Neural cell (in vitro differentiated cells): ENCODE measurements around the gene PAX2. TPM values are rescaled to one million over a fixed set of nuclear protein-coding genes. Genes with fewer than 3 reads are reported as not detected.
A peak's percentile ranks its signal among the peaks of the same experiment; 100 is the strongest.

Source experiments
- H2AFZ ChIP-seq: fragments of 200-600, 300-800 bp; sonication (generic), shearing (Covaris generic); 2 replicates; pipeline ENCODE4 v1.6.0; 2014; ENCODE audit warnings: low read depth, mild to moderate bottlenecking, antibody characterized with exemption, low read length, moderate library complexity
- H3F3A ChIP-seq: fragments of 200-600 bp; shearing (Covaris generic); 2 replicates; pipeline ENCODE4 v1.6.1; 2016; ENCODE audit warnings: mild to moderate bottlenecking, moderate library complexity, mixed read lengths, antibody characterized with exemption, low read length; ENCODE audit not compliant: insufficient read depth, poor library complexity, severe bottlenecking
- H3K27ac ChIP-seq: fragments of 200-600, 300-800 bp; sonication (generic), shearing (Covaris generic); 2 replicates; pipeline ENCODE4 v1.5.1; 2014; ENCODE audit warnings: mild to moderate bottlenecking, low read length, moderate library complexity
- H3K27me3 ChIP-seq: fragments of 300-800, 200-600 bp; sonication (generic), shearing (Covaris generic); 2 replicates; pipeline ENCODE4 v1.6.0; 2014; ENCODE audit warnings: mild to moderate bottlenecking, low read depth, low read length, moderate library complexity; ENCODE audit not compliant: insufficient read depth
- H3K36me3 ChIP-seq: fragments of 300-800, 200-600 bp; sonication (generic), shearing (Covaris generic); 2 replicates; pipeline ENCODE4 v1.5.1; 2014; ENCODE audit warnings: mild to moderate bottlenecking, antibody characterized with exemption, low read length, moderate library complexity; ENCODE audit not compliant: insufficient read depth
- H3K4me2 ChIP-seq: fragments of 300-800, 200-600 bp; sonication (generic), shearing (Covaris generic); 2 replicates; pipeline ENCODE4 v1.6.0; 2014; ENCODE audit warnings: mild to moderate bottlenecking, low read length
- H3K4me3 ChIP-seq: fragments of 300-800, 200-600 bp; sonication (generic), shearing (Covaris generic); 2 replicates; pipeline ENCODE4 v1.5.1; 2014; ENCODE audit warnings: mild to moderate bottlenecking, low read length, moderate library complexity
- H3K79me2 ChIP-seq: fragments of 200-600 bp; shearing (Covaris generic); replicated peaks from 2 replicates; pipeline ENCODE4 v1.6.0; 2014; ENCODE audit warnings: mild to moderate bottlenecking, low read length, moderate library complexity; ENCODE audit not compliant: insufficient read depth
- H3K9ac ChIP-seq: fragments of 300-800, 200-600 bp; sonication (generic), shearing (Covaris generic); 2 replicates; pipeline ENCODE4 v1.6.1; 2016; ENCODE audit warnings: mild to moderate bottlenecking, low read length, mixed read lengths
- H3K9me2 ChIP-seq: fragments of 200-600 bp; shearing (Covaris generic); 2 replicates; pipeline ENCODE4 v1.6.1; 2016; ENCODE audit warnings: mild to moderate bottlenecking, low read length, mixed read lengths; ENCODE audit not compliant: insufficient read depth
- H3K9me3 ChIP-seq: fragments of 200-600, 300-800 bp; sonication (generic), shearing (Covaris generic); 2 replicates; pipeline ENCODE4 v1.6.1; 2016; ENCODE audit warnings: mild to moderate bottlenecking, mixed run types, low read length, moderate library complexity, mixed read lengths
- H4K20me1 ChIP-seq: fragments of 200-600 bp; shearing (Covaris generic); 2 replicates; pipeline ENCODE4 v1.6.1; 2016; ENCODE audit warnings: mild to moderate bottlenecking, mixed run types; ENCODE audit not compliant: insufficient read depth
- EP300 ChIP-seq: fragments of 450-650 bp; conservative IDR thresholded peaks from 2 replicates; pipeline ENCODE4 v1.6.1; 2014; ENCODE audit warnings: antibody characterized with exemption, mild to moderate bottlenecking, moderate library complexity; ENCODE audit not compliant: poor library complexity, severe bottlenecking
- RAD21 ChIP-seq: fragments of 450-650 bp; conservative IDR thresholded peaks from 2 replicates; pipeline ENCODE4 v1.6.1; 2014; ENCODE audit warnings: antibody characterized with exemption, mild to moderate bottlenecking, moderate library complexity
- SMC3 ChIP-seq: fragments of 450-650 bp; conservative IDR thresholded peaks from 2 replicates; pipeline ENCODE4 v1.6.1; 2014; ENCODE audit warnings: antibody characterized with exemption, mild to moderate bottlenecking, moderate library complexity; ENCODE audit not compliant: poor library complexity
- TAF1 ChIP-seq: IDR thresholded peaks from 2 replicates; pipeline ENCODE4 v1.6.1; 2012; ENCODE audit warnings: low read depth
- polyA plus RNA-seq: library from polyadenylated mRNA; depleted of rRNA; stranded (reverse); fragments of >200 nt; gene quantifications from 2 replicates; pipeline ENCODE4 v1.2.3, GENCODE V29; 2014
- TF ChIP-seq, protein P1 (sequence below): IDR thresholded peaks from 2 replicates; pipeline ENCODE4 v1.6.1; 2012; ENCODE audit warnings: borderline replicate concordance
- TF ChIP-seq, protein P2 (sequence below): fragments of 450-650 bp; IDR thresholded peaks from 2 replicates; pipeline ENCODE4 v1.5.1; 2014; ENCODE audit warnings: antibody characterized with exemption, mild to moderate bottlenecking, moderate library complexity; ENCODE audit not compliant: poor library complexity, severe bottlenecking

PAX2 gene
- polyA plus RNA-seq, 1 donor from 2014 or later = not detected

DNA sequence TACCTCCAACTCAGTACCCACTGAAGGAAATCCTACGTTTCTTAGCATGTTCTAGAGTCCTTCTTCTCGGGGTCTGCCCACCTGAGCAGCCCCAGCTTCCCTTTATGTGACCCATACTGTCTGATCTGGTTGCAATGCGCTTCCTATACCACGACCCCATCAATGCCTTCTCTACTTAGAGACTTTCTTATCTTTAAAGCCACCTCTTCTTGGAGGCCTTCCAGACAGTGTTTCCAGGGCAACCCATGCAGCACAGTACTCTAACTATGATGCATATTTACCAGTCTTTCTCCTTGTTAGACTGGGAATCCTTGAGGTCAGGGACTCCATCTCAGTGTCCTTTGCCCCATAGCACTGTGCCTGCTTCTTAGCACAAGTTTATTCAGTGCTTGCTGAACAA lies 112.9 kb downstream of the PAX2 start:
- H3K4me2 ChIP-seq = no peak overlapping the region
- no peaks in the 10 kb centered on the region for H3F3A ChIP-seq
- H3K27ac ChIP-seq = no peak overlapping the region
- no peaks in the 10 kb centered on the region for H3K36me3 ChIP-seq
- no peaks in the 10 kb centered on the region for H4K20me1 ChIP-seq
- H3K79me2 ChIP-seq = no peaks in the 10 kb centered on the region
- no peaks in the 10 kb centered on the region for H3K9me2 ChIP-seq
- peak overlapping the region; percentile 44 for H3K4me3 ChIP-seq
- peaks cover 43% of the 10 kb centered on the region for H3K27me3 ChIP-seq
- no peak overlapping the region for H3K9ac ChIP-seq
- TF ChIP-seq TAF1 (no peak), RAD21 (no peak)
- TF ChIP-seq, protein P1, sequence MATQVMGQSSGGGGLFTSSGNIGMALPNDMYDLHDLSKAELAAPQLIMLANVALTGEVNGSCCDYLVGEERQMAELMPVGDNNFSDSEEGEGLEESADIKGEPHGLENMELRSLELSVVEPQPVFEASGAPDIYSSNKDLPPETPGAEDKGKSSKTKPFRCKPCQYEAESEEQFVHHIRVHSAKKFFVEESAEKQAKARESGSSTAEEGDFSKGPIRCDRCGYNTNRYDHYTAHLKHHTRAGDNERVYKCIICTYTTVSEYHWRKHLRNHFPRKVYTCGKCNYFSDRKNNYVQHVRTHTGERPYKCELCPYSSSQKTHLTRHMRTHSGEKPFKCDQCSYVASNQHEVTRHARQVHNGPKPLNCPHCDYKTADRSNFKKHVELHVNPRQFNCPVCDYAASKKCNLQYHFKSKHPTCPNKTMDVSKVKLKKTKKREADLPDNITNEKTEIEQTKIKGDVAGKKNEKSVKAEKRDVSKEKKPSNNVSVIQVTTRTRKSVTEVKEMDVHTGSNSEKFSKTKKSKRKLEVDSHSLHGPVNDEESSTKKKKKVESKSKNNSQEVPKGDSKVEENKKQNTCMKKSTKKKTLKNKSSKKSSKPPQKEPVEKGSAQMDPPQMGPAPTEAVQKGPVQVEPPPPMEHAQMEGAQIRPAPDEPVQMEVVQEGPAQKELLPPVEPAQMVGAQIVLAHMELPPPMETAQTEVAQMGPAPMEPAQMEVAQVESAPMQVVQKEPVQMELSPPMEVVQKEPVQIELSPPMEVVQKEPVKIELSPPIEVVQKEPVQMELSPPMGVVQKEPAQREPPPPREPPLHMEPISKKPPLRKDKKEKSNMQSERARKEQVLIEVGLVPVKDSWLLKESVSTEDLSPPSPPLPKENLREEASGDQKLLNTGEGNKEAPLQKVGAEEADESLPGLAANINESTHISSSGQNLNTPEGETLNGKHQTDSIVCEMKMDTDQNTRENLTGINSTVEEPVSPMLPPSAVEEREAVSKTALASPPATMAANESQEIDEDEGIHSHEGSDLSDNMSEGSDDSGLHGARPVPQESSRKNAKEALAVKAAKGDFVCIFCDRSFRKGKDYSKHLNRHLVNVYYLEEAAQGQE = no peak
- TF ChIP-seq, protein P2, sequence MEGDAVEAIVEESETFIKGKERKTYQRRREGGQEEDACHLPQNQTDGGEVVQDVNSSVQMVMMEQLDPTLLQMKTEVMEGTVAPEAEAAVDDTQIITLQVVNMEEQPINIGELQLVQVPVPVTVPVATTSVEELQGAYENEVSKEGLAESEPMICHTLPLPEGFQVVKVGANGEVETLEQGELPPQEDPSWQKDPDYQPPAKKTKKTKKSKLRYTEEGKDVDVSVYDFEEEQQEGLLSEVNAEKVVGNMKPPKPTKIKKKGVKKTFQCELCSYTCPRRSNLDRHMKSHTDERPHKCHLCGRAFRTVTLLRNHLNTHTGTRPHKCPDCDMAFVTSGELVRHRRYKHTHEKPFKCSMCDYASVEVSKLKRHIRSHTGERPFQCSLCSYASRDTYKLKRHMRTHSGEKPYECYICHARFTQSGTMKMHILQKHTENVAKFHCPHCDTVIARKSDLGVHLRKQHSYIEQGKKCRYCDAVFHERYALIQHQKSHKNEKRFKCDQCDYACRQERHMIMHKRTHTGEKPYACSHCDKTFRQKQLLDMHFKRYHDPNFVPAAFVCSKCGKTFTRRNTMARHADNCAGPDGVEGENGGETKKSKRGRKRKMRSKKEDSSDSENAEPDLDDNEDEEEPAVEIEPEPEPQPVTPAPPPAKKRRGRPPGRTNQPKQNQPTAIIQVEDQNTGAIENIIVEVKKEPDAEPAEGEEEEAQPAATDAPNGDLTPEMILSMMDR = no peak
- H2AFZ ChIP-seq = no peak overlapping the region
- H3K9me3 ChIP-seq = no peaks in the 10 kb centered on the region

DNA sequence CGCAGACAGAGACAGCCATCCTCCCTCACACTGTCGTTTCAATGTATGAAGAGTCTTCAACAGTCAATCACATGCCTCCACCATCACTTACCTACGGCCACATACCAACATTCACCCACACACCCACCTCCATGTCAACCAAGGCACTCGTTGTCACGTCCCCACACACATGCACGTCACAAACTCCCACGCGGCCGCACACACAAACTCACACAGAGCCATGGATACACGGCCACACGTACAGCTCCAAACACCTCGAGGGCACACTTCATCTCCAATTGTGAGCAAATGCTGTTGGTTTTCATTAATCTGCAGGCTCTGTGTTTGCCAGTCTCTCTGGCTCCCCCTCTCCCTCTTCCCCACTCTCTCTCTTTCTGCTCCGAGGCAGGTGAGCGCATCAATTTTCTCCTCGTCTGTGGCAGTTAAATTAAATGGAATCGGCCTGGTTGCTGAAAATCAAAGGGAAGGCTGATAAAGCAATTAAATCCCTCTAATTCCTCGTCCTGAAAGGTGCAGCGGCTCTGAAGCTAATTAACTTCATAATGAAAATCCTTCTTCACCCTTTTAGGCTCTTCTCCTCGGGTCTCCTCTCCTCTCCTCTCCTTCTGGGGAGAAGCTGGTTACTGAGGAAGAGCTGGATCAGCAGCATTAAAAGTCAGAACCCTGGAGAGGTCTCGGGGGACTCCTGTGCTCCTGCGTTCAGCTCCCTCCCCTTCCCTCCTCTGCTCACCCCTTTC lies 113.5 kb downstream of the PAX2 start:
- Histone ChIP-seq H3K79me2 (no peaks in the 10 kb centered on the region), H3F3A (no peaks in the 10 kb centered on the region), H4K20me1 (no peaks in the 10 kb centered on the region), H3K27me3 (peaks cover 47% of the 10 kb centered on the region), H2AFZ (peak overlapping the region; percentile 16), H3K4me2 (no peak overlapping the region), H3K9me3 (no peaks in the 10 kb centered on the region), H3K36me3 (no peaks in the 10 kb centered on the region), H3K4me3 (peak overlapping the region; percentile 44), H3K9me2 (no peaks in the 10 kb centered on the region), H3K27ac (peak overlapping the region; percentile 40), H3K9ac (peak overlapping the region; percentile 11)
- no peak for TF ChIP-seq SMC3
- TF ChIP-seq, protein P1 = no peak
- peak; percentile 25 for TF ChIP-seq EP300
- TF ChIP-seq, protein P2 = no peak
- no peak for TF ChIP-seq TAF1
